DLD1 (cell line): ENCODE data around the gene IL1RAPL1.

ENCODE experiments used
- in situ Hi-C: cut with HindIII; loops from 2 replicates; pipeline ENCODE4 v1.10.0; 2017; ENCODE audit warnings: low sequenced_read_pairs

The IL1RAPL1 gene

DNA sequence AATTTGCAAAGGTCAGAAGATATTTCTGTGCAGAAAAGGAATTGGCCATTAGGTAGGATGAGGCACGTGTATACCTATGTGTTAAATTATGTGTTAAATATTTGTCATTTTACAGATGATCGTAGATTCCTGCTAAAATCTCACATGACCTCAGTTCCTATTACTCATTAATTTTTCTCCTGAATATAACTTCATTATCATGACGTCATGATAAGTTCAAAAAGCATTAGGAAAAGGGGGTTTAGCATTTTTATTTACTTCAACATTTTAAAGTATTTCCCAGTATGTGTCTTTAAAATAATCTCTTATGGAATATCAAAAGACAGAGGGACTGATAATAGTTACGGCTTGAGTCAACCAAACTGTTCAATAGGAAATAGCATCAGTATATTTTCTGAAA lies 372.8 kb downstream of the IL1RAPL1 start:
- in situ Hi-C loops, result no loop called here

DNA sequence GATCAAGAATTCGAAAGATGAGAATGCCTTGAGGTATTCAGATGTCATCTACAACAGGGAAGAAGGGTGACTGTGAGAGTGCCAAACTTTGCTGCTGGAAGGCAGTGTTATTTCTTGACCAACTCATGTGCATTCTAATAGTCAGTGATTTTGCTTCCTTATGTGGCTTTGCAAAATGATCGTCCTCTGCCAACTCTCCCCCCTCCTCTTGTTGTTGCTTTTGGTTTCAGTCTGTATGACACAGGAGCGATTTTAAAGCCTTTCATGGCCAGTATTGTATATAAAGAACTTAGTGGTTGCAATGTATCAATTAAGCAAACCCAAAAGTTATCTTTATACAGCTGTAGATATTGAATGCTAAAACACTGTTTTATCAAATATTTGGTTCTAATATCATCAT lies 379.1 kb downstream of the IL1RAPL1 start:
- in situ Hi-C loops, result no loop called here

DNA sequence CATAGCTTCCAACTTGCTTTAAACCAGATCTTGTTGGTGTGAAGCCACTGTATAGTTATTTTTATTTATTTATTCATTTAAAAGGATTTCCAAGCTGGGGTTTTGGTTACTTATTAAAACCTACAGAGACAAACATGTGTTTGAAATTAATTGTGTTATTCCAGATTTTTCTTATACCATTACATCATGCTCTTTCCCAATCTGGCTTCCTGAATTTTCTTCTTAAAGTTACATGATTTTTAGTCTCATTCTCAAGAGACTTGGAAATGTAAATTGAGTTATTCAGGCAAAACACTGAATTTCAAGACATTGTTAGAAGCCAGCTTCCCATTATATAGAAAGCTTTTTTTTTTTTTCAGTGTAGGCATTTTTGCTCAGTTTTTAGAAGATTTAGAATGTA lies 381.9 kb downstream of the IL1RAPL1 start:
- in situ Hi-C loops, result no loop called here

DNA sequence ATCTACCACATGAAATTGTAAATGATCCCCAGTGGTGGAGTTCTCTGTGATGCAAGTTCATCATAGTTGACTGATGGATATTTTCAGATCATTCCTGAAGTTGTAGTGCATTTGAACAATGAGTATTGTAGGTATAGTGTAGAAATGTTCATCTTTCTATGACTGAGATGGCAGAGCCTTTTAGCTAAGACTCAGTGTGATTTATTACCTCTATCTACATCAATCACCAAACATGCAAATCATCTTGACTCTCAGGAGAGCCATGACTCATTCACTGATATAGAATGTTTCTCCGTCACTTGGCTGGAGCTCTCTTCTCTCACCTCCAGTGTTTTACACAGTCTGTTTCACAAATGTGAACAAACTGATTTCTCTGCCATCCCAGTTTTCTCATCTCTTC lies 392.6 kb downstream of the IL1RAPL1 start:
- in situ Hi-C loops, result no loop called here

DNA sequence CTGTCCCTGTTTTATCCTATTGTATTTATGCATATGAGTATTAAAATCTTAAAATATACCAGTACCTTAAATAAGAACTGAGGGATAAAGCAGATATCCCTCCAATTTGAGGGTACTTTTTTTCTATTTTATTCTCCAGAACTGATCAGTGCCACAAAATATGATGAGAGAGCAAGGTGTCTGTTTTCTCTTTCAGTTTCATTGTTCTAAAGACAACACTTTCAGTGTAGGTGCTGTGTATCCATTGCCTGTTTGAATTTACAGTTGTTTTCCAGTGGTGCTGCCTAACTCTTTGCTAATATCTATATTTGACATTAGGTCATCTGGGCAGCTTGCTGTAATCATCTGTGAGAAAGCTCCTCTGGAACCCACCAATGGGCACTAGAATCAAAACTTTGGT lies 394.7 kb downstream of the IL1RAPL1 start:
- in situ Hi-C loops, result no loop called here

DNA sequence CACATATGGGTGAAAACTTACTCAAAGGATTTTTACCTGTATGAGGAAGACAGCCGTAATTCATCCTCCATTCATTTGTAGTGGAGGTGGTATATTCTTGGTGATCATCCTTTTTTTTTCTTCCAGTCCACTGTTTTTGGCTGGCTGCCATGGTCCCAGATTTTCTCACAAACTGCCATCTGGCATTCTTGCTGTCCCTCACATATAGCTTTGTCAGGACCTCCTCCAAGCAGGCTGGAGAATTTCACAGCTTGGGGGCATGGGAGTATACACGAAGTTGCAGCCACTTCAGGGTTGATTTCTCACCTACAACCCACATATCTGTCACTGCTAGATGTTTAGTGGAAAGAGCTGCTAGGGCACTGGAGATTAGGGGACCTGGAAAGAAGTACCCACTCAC lies 401.0 kb downstream of the IL1RAPL1 start:
- in situ Hi-C loops, result no loop called here

DNA sequence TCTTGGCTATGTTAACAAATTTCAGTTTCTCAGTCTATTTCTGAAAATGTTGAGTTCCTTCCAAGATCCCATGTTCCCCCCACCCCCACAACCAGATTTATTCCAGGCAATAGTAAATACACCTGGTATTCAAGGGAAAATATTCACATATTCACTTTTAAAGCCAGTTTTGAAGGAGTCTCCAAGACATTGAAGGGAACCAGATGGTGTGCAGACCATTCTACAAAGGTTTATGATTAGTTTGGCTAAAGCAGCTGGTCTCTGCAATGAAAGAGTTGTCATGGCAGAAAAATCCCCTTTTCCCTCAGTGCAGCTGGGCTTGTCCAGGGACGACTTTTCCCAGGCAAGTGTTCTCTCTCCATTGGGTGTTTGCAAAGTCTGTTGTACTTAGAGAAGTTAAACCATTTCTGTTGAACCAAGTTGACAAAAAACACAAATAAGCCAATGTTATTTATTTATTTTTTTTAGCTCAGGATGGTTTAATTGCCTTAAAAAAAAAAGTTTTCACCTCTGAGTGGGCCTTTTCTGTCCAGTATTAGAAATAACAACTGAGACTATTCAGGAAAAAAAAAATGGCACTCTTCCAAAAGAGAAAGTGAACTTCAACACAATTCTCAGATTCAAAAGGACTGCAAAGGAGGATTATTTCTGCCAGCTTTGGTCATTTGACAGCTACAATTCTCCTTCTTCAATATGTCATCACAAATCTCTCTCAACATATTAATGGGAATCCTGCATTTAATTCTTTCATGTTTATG lies 410.6 kb downstream of the IL1RAPL1 start:
- in situ Hi-C loops, result no loop called here

DNA sequence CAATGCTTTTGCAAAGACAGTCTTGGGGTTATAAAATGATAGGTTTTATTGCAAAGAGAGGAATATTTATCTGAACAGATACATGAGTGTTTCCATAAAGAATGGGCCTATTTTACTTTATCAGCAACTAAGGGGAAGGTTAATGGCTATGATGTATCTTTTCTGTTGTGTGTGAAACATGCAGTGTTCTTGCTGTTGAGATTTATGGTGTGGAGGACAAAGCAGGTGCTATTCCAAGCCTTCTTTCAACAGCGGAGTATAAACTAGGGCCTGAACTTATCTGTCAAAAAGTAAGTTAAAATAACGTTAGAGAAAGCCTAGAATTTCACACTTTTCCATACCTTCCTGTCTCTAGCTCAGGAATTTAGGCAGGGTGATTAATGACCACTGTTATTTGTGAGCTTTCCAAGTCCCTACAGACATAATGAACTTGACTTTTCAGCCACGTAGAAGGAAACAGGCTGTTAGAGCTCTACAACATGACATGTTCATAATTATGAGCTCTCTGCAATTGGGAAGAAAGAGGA lies 411.4 kb downstream of the IL1RAPL1 start:
- in situ Hi-C loops, result no loop called here

DNA sequence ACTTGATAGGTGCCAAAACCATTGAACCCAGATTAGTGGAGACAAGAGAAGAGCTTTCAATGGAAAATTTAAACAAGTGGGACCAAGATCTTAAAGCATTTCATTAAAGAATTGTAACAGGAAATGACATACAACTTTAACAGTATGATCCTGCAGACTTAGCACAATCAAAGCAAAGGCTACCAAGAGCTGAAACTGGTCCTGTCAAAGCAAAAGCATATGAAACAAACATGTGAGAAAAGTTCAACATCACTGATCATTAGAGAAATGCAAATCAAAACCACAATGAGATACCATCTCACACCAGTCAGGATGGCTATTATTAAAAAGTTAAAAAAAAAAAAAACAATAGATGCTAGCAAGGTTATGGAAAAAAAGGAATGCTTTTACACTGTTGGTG lies 425.6 kb downstream of the IL1RAPL1 start:
- in situ Hi-C loops, result no loop called here

DNA sequence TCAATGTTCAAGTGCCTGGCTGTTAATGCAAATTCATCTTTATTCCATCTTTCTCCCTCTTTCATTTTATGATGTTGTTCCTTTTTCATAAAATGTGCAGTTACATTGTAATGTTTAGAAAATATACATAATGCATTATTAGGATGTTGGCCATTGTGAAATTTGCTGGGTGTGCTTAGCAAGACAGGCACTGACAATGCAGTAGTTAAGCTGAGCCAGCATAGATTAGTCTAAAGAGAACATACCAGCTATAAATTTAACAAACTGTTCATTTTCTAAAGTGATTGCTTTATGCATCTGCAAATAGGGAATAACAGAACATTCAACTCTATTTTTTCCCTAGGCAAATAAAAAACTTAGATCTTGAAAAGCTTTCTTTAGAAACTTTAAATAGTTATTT lies 436.0 kb downstream of the IL1RAPL1 start:
- in situ Hi-C loops, result no loop called here

DNA sequence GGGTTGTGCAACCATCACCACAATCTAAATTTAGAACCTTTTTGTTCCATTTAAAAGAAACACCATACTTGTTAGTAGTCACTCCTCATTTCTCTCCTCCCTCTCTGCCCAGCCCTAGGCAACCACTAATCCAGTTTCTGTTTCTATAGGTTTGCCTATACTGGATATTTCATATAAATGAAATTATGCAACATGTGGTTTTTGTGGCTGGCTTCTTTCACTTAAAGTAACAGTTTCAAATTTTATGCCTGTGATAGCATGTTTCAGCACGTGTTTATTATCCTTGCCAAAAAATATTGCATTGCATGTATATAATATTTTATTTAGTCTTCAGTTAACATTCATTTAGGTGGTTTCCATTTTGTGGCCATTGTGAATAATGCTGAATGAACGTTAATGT lies 437.6 kb downstream of the IL1RAPL1 start:
- in situ Hi-C loops, result no loop called here

DNA sequence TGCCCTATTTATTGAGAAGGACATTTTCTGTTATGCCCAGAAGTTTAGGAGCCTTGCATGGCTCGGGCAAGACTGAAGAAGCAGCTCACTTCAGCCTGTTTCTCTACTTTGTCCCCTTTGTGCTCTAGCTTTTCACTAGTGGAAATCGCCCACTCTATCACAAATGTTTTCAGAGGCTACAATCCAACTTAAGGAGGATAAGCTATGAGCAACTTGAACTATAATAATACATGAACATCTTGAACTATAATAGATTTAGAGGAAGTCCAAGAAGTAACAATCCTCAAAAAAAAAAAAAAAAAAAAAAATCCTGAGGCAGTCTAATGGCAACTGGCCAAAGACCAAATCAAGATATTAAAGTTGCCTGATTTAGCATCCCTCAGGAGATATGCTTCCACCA lies 452.3 kb downstream of the IL1RAPL1 start:
- in situ Hi-C loops, result no loop called here

DNA sequence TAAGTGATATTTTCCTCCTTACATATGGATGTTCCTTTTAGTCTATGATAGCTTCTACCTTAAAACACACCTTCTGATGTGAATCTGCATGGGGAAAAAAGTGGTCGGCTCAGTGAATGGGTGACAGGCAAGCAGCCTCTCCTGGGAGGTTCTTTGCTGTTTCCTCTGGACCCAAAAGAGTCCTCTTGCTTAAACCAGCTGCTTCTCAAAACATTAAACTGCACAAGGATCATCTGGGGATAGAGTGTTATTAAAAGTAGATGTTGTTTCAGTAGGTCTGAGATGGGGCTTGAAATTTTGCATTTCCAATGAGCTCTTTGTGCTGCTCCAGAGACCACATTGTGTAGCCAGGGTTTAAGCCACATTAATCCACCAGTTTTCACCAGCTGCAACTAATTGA lies 452.9 kb downstream of the IL1RAPL1 start:
- in situ Hi-C loops, result no loop called here

DNA sequence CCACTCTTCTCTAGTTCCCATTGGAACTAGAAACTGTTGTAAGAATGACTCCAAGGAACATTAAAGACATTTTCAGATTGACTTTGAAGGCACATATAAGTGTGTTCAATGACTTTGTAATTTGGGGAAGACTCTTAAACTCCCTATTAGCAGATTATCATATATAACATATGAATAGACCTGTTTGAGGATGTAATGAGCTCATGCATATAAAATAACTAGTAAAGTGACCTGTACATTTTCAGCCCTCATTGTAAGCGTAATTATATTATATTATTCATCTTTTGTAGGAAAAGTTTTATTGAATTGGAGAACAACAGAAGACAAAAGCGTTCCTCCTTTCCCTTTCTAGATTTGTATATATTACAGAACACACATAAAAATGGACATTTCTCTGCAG lies 455.1 kb downstream of the IL1RAPL1 start:
- in situ Hi-C loops, result no loop called here

DNA sequence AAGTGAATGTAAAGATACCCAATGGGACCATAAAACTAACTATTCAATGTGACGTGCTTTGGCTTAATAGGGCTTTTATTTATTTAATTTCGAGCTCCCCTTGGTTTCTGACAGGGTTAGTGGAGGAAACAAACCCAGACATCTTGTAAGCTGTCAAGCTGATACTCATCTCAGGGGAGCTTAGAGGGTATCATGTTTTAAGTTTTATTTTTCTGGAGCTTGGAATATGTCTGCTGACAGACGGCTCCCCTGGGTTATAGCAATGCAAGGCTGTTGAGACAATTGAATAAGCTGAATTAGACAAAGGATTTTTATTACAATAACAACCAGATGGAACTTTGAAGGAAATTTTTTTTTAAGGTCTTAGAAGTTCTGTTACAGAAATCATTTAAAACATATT lies 456.5 kb downstream of the IL1RAPL1 start:
- in situ Hi-C loops, result no loop called here

DNA sequence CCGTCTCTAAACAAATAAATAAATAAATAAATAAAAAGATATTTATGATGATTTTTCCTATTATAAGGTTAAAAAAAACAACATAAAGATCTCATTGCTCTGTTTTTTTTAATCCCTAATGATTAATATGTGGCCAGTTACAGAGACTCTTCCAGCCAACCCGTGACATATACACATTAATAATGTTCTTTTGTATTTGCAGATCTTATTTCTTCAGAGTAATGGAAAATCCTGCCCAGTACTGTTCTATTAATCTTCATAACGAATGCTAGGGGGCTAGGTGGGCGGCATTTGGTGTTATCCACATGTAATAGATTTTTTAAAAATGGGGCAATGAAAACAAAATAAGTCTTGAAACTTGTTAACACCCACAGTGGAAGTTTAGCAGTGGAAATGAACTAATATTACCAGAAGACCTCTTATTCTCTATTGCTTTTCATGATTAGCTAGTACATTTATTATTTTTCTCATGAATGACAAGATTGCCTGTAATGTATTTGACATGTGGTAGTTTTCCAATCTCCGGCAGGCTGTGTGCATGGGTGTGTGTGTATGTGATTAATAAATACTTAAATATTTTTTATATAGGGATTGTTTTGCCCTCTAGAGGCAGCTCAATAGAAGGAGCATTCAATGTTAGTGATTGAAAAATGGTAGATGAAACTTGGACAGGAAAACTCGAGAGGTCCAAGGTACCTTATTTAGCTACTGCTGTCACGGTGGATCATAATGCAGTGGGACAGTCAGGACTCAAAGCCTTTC lies 457.4 kb downstream of the IL1RAPL1 start:
- in situ Hi-C loops, result no loop called here

DNA sequence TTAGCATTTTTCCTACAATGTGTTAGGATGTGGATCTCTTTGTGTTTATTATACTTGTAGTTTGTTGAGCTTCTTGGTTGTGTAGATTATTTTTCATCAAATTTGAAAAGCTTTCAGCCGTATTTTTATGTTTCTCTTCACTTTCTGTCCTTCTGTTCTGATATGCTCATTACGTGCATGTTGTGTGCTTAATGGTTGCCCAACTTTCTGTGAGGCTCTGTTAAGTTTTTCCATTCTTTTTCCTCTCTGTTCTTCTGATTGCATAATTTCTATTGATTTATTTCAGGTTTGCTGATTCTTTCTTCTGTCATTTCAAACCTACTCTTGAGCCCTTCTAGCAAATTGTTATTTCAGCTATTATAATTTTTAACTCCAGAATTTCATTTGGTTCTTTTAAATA lies 478.2 kb downstream of the IL1RAPL1 start:
- in situ Hi-C loops, result no loop called here

DNA sequence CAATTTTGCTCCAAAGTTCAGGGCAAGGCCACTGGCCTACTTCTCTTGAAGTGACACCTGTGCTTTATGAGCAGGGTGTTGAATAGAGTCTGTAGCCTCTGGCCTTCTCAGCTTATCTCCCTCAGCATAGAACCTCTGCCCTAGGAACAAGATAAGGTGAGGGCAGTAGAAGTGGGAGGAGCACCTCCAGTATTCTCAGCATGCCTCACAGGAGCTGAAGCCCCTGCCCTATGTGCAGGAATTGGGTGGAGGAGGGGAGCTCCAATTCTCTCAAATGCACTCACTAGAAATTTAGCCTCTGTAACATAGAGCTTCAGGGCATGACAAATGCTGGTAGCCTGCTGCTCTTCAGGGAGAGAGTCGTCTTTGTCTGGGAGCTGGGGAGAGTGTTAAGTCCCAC lies 479.3 kb downstream of the IL1RAPL1 start:
- in situ Hi-C loops, result no loop called here

DNA sequence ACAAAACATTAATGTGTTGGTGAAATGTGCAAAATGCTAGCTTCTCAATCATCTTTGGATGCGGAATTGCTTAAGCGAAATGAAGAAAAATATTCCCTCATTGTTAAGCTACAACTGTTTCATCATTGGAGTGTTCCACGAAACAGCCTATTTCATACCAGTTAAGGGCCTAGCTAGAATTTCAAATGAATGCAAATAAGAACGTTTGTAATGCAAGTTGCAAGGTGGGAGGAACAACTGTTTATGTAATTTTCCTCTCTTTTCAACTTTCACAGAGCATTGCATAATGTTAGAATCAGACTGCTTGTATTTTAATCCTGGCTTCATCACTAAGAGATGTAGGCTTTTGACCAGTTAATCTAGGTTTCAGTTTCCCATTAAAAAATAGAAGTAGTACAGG lies 480.1 kb downstream of the IL1RAPL1 start:
- in situ Hi-C loops, result no loop called here

DNA sequence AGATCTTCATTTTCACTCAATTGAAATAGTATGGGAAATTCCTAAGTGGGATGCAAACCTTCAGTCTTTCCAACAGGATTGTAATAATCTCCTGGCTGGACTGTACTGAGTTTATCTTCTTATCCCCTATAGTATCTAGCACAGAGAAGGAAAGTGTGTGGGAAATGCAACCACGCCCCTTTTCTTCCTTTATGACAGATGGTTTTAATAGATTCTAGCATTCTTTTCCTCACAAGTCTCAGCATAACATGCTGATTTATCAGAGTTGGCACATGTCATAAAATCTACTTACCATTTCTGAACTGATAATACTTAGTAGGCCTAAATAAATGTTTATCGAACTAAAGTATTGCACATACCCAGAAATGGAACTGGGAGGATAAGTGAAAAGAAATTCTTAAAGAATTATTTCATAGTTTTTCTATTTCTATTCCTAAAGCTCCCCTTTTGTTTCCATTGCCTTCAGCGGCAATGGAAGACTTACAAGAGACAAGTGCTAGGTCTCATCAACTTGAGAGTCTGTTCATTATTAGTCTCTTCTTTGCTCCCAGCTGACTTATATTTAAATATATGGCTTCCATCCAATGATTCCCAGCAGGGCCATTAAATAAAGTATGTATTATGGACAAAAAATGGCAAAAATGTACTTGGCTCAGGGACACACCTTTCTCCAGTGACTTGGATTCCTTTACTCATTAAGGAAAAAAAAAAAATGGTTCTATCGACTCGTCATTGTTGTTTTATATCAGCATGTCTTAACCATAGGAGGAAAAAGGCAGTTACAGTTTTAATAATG lies 484.5 kb downstream of the IL1RAPL1 start:
- in situ Hi-C loops, result no loop called here

DNA sequence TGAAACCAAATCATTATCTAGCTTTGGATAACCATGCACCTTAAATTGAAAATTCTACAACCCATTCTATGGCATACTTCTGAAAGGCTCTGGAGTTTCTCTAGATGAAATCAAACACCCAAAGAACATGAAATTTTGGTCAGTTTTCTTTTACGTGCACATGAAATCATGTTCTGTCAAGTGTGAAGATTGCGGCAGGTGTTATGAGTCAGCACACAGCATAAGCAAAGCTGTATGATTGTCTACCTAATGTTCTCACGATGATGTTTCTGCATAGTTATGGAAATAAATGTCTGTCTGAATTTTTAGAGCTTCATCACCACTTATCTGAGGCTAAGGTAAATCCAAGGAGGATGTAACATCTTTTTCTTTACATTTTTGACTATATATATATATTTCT lies 495.3 kb downstream of the IL1RAPL1 start:
- in situ Hi-C loops, result no loop called here

DNA sequence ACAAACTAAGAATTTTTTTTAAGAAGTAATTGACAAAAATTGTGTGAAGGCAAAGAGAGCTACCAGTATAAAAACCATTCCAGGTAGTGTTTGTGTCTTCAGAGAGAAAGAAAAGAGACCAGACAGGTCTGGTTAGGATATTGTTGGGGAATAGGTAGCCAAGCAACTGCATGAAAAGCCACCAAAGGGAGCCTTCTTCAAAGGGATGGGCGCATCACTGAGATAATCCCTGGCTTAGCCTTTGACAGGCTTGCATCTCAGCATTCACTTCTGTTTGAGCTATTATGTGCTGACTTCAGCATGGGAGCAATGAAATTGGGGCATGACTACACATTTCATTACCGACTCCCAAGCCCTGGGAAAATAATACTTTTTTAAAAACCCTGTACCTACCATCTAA lies 496.6 kb downstream of the IL1RAPL1 start:
- in situ Hi-C loops, result no loop called here
